Measurements from ENCODE around the gene GNPTG.

Gene GNPTG

GRCh38 chr16:1403733-1404132 lies 52.0 kb downstream of the GNPTG start:
- no peak for DNase-seq (ENCODE audit: low read depth)
- no peak for TF ChIP-seq CTCF (IDR thresholded peaks at IDR 0.05; ENCODE audit: low read length, missing control alignments)
- H3K4me3 ChIP-seq (replicated peaks; ENCODE audit: low read depth, low read length), result no peak overlapping the region

DNA sequence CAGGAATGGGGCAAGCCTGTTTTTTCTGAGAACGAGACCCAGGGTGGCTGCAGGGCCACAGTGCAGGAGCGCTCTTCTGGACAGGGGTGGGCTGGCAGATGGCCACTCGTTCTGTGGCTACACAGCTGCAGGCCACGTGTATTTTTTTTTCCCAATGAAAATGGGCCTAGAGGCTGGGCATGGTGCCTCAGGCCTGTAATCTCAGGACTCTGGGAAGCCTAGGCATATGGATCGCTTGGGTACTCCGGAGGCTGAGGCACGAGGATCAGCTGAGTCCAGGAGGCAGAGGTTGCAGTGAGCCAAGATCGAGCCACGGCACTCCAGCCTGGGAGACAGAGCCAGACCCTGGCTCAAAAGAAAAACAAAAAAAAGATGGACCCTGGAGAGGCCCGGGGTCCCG lies 56.0 kb downstream of the GNPTG start:
- peak overlapping the region; percentile 54 for H3K4me3 ChIP-seq (replicated peaks; ENCODE audit: low read depth, low read length)
- no peak for TF ChIP-seq CTCF (IDR thresholded peaks at IDR 0.05; ENCODE audit: low read length, missing control alignments)
- peak; percentile 7 for DNase-seq (ENCODE audit: low read depth)

DNA sequence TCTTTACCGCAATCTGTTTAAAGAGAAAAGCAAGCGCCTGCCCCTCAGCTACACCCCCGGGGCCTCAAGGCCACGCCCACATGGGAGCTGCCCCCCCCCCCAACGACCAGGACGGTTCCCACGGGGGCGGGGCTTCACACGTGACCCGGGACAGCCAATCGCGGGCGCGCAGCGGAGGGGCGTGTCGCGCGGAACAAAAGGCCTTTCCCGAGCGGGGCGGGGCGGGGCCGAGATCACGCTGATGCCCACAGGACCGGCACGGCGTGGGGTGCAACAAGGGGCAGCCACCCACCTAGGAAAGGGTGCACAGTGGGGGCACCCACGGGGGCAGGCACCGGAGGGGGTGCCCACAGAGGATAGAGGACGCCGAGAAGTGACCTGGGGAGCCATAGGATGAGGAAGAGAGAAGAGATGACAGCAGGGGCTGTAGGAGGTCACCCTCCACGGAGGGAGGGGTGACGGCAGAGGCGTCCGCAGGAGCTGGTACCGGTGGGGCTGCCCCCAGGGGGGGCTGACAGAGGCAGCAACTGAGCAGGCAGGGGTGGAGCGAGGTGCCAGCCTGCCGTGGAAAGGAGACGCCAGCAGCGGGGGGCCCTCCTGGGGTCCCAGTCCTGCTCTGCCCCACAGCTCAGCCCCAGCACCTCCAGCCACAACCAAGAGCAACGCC lies 56.6 kb downstream of the GNPTG start:
- no peak for TF ChIP-seq CTCF (IDR thresholded peaks at IDR 0.05; ENCODE audit: low read length, missing control alignments)
- peak overlapping the region; percentile 54 for H3K4me3 ChIP-seq (replicated peaks; ENCODE audit: low read depth, low read length)
- DNase-seq (ENCODE audit: low read depth), result peak; percentile 88

DNA sequence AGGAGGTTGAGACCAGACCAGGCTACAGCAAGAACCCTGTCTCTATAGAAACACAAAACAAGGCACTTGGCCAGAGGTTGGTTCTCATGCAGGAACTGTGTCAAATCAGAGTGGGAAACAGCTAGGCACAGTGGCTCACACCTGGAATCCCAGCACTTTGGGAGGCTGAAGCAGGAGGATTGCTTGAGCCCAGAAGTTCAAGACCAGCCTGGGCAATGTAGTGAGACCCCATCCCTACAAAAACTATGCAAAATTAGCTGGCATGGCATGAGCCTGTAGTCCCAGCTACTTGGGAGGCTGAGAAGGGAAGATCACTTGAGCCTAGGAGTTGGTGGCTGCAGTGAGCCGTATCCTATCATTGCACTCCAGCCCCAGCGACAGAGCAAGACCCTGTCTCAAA lies 61.1 kb downstream of the GNPTG start:
- no peak overlapping the region for H3K4me3 ChIP-seq (replicated peaks; ENCODE audit: low read depth, low read length)
- DNase-seq (ENCODE audit: low read depth), result no peak
- no peak for TF ChIP-seq CTCF (IDR thresholded peaks at IDR 0.05; ENCODE audit: low read length, missing control alignments)

Data from fibroblast of pulmonary artery (primary cell).